RCC 7860 (cell line): Measurements from ENCODE around the gene COX6A1.
A peak's percentile ranks its signal among the peaks of the same experiment; 100 is the strongest.
"Not testable (repeated sequence)": the region's sequence is repeated elsewhere in the genome, so short reads cannot be mapped to it uniquely, and the experiment has no call there.

Source experiments
- DNase-seq: peaks from one replicate; pipeline ENCODE4 v3.0.0-alpha.2; 2015; ENCODE audit warnings: low spot score
- FAIRE-seq: peaks from 2 replicates; lab custom pipeline; 2012; peaks lifted over from hg19 to GRCh38; lab: Jason Lieb, UNC

COX6A1 gene

DNA sequence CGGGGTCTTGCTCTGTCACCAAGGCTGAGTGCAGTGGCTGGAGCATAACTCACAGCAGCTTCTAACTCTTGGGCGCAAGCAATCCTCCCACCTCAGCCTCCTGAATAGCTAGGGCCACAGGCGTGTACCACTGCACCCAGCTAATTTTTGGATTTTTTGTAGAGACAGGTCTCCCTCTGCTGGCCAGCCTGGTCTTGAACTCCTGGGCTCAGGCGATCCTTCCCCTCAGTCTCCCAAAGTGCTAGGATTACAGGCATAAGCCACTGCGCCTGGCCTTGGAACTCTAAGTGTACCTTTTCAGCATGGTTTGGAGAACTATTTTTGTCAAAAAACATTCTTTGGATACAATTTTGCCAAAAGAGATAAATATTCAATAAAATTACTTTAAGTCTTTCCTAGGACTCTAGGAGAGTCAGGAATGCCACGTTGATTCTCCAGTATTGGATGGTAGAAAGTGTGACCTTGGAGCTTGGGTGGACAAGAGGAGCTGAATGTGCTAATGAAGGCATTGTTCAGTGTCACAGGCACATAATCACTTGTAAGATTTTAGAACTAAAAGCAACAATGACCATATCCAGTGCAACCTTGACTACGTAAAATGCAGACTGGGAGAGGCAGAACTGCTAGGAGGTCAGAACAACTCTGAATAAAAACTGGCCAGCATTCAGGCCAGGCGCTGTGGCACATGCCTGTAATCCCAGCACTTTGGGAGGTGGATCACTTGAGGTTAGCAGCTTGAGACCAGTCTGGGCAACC is 28.8 kb downstream of the COX6A1 start:
- FAIRE-seq (no peak), DNase-seq (no peak)

DNA sequence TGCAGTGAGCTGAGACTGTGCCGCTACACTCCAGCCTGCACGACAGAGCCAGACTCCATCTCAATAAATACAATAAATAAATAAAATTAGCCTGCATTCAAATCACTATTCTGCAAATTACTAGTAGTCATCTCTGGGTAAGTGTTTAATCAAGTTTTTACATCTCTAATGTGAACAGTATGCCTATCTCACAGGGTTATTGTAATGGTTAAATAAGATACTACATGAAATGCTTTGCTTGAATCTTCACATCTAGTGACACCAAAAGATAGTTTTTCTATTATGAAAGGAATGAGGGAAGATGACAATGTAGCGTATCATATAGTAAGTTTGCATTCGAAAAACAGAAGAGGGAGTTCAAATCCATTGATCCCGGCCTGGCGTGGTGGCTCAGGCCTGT is 29.5 kb downstream of the COX6A1 start:
- FAIRE-seq (no peak), DNase-seq (no peak)

DNA sequence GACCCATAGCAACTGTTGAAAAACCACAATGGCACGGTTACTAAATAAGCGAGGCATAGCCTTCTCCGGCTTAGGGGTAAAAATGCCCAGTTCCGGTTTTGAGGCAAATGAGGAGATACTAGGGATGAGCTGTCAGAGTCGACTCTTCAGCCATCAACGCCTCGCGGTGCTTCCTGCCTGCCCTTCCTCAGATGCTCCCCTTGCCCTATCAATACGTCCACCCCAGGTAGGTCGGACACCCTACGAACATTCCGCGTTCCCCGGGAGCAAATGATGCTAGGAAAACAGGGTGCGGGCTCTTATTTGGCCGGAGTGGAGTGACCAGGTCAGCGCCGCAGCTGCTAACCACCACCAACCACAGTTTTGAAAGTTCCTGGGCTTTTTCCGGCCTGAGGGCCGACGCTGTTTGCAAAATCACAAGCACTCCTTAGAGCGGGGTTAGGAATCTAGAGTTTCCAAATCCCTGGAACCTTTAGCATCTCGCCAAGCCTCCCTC is 30.5 kb downstream of the COX6A1 start:
- peak; percentile 35 for DNase-seq
- FAIRE-seq, result no peak

DNA sequence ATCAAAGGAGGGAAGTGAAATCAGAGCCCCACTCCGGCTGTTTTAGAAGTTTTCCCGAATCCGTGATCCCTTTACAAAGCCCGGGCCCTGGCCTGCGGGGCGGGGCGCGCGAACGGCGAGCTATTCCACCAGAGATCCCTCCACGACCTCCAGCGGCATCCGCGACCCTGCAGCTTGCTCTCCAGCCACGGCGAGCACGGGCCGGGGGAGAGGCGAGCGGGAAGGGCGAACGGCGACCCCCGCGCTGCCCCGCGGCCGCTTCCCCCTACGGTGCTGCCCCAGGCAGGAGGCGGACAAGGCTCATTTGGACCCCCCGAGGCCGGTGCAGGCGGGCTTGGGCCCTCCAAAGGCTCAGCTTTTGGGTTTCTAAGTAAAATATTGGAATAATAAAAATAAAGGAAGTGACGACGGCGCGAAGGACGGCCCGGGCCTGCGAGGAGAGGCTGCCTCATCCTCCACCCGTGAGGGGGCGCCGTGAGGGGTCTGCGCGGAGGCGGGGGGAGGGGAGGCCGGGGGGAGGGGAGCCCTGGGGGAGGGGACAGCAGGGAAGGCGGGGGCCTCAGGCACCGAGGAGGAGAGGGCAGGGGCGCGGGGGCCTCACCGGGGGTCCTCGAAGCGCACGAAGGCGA is 31.0 kb downstream of the COX6A1 start:
- no peak for FAIRE-seq

DNA sequence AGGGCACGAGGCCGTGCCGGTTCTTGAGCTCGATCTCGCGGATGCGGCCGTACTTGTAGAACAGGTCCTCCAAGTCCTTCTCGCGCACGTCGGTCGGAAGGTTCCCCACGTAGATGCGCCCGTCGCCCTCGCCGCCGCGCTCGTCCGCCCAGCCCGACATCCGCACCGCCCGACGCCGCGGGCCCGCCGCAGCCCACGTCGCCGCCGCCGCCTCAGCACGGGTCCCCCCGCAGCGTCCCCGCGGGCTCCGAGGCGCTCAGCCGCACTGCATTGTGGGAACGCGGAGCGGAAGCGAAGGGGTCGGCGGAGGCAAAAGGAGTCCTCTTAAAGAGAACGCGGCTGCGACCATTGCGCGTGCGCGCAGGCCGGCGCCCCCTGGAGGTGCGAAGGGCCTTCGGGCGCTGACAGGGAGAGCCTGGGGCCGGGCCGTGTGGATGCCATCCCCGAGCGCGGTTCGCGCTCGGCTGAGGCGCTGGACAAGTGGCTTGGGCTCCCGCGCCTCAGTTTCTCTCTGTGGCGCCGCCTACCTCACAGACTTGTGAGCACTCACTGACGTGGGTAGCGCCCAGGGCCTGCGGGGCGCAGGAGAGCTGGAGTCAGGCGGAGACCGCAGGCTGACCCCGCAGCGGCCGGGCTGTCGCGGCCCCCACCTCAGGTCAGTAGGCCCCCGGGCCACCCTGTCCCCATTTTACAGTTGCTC is 31.7 kb downstream of the COX6A1 start, which contains the start of gene SRSF9:
Gene SRSF9 (minus strand): TSS at position 299 of the 700 bp plus-strand sequence. CDS start 139 bp downstream, at position 160.
- FAIRE-seq (no peak), DNase-seq (peak; percentile 86)

More for the DNA sequence above, 31.0 kb downstream of the COX6A1 start:
- no peak for DNase-seq

DNA sequence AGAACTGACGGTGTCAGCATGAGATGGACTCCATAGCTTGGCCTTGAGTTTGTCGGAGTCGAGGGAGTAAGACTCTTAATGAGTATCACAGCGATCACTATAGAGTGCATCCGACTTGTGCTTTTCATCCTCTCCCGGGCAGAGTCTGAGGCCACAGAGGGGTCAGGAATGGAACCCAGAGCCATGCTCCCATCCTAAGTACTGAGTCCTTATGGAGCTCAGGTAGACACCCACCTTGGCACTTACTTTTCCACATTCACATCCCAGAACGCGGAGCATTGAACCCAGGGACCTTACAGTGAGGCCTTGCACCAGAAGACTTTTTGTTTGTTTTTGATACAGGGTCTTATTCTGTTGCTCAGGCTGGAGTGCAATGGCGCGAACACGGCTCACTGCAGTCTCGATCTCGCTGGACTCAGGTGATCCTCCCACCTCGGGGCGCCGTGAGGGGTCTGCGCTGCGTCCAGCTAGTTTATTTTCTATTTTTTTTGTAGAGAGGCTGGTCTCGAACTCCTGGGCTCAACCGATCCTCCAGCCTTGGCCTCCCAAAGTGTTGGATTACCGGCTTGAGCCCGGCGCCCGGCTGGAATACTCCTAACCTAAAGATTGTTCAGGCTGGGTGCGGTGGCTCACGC is 32.4 kb downstream of the COX6A1 start:
- FAIRE-seq (no peak), DNase-seq (peak; percentile 6)

DNA sequence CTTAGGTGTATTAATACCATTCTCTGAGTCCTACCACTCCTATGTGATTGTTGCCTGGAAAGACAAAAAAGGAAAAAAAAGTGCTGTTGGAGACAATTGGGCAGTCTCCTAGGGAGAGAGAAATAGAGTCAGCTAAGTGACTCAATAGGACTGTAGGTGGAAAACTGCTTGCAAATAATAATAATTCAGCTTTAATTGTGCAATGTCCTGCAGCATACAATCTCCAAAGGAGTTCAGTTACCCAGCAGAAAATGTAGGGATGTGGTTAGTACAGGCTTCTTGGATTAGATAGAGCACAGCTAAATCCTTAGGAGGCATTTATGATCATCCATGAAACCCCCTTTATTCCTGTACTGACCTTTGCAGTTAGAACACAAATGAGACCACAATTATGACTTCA is 34.6 kb downstream of the COX6A1 start:
- FAIRE-seq (no peak), DNase-seq (no peak)

DNA sequence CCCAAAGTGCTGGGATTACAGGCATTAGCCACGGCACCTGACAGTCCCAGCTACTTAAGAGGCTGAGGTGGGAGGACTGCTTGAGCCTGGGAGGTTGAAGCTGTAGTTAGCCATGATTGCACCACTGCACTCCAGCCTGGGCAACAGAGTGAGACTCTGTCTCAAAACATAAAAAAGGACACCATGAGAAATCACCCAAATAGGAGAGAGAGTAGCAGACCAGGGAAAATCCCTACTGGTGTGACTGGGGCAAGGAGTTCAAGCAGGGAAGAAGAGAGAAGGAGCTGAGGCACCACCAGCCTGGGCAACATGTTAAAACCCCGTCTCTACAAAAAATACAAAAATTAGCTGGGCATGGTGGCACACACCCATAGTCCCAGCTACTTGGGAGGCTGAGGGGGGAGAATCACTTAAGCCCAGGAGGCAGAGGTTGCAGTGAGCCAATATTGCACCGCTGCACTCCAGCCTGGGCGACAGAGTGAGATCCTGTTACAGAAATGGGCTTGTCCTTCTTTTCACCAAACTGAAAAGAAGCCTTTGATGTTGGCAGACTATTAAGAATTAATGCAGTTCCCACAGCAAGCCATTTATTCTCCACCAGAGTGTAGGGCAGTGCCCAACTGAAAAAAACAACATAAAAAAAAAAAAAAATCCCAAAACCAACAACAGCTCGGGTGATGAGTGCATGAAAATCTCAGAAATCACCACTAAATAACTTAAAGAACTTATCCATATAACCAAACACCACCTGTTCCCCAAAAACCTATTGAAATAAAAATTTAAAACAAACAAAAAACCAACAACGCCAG is 36.1 kb downstream of the COX6A1 start:
- FAIRE-seq (no peak), DNase-seq (no peak)

DNA sequence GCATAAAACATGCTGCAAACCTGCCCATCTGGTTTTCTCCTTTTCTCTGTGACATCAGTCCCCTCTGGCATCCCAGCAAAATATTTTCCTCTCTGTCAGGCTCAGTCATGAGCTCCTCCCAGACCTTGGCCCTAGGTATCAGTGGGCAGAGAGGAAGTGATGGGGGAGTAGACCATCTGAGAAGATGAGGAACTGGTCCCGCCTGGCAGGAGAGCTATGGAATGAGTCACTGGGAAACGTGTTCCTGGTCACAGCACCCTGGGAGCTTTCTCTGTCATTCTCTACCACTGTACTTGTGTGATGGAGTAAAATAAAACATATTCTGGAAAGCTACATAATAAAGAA is 36.7 kb downstream of the COX6A1 start:
- peak; percentile 90 for DNase-seq
- FAIRE-seq, result peak; percentile 90

DNA sequence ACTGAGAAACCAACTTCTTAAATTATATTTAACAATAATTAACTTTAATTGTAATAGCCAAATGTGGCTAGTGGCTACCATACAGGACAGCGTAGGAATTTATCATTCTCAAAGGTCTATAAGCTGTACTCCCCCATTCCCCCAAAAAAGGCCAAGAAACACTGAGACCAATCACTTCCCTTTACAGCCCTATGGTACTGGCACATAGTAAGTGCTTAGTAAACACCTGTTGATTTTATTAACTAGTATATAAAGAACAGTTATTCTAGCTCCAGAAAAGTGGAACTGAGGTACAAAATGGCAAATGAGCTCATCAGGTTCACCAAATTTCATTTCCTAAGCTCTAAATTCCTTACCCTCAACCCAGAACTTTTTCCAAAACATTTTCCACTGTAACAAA is 37.7 kb downstream of the COX6A1 start:
- FAIRE-seq (no peak), DNase-seq (no peak)

DNA sequence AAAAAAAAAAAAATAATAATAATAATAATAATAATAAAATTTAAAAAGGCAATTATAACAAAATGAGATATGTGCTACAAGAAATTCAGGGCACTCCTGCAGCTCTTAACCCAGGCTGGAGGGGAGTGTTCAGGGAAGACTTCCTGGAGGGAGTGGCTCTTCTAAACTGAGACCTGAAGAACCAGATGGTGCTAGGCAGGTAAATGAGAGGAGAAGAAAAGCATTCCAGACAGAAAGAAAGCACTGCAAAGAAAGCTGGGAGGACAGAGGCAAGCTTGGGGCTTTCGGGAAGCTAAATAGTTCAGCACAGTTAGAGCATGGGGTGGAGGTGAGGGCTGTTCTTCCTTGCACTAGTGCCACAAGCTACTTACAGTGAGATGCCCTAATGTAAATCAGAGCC is 41.5 kb downstream of the COX6A1 start:
- no peak for DNase-seq
- no peak for FAIRE-seq

DNA sequence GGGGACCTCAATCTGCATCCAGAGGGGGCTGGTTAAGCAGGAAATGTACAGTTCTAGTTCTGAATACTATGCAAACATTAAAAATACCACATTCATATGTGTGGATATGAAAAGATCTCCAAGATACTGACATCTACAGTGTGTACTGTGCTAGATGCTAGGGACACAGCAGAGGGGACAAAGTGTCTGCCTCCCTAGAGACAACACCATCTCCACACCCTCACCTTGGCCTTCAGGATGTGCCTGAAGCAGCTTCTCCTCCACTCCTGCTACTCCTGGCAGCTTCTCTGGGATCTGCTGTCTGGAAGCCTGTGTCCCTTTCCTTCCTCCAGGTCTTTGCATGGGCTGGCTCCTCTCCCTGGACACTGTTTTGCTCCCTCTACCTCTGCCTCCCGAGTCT is 42.3 kb downstream of the COX6A1 start:
- DNase-seq (no peak), FAIRE-seq (no peak)

DNA sequence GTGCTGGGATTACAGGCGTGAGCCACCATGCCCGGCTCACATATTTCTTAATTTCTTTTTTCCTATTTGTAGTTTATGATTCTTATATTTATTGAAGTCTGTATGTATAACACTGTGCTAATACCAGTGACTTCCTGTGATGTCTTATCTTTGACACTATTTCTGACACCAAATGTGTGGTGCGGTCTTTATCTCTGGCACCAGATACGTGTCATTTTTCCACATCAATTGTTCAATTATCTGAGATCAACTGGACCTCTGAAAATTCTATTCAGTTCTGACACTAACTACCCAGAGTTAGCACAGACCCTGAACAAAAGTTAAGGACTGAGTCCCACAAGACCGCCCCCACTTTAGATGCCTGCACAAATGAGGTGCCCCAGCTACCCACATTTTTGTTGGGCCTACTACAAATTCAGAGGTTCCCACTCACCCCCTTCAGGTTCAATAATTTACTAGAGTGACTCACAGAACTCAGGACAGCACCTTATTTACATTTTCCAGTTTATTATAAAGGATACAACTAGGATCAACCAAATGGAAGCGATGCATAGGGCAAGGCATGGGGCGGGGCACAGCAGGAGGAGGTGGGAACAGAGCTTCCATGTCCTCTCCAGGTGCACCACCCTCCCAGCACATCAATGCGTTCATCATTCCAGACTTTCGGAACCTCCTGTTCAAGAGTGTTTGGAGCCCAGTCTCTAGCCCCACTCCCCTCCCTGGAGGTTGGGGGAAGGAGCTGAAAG is 43.3 kb downstream of the COX6A1 start:
- DNase-seq (no peak), FAIRE-seq (no peak)

DNA sequence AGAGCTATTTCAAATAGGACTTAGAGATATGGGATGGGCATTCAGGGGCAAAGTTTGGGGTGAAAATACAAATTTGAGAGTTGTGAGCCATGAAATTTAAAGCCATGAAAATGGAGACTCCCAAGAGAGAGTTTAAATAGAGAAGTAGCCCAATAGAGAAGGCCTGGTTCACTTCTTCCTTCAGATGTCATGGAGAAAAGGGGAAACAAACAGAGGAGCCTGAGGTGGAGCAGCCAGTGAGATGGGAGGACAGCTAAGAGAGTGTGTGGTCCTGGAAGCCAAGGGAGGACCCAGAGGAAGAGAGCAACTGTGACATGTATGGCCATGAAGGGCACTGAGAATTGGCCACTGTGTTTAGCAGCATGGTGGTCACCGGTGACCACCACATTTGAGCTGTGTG is 45.7 kb downstream of the COX6A1 start:
- FAIRE-seq, result no peak
- no peak for DNase-seq

DNA sequence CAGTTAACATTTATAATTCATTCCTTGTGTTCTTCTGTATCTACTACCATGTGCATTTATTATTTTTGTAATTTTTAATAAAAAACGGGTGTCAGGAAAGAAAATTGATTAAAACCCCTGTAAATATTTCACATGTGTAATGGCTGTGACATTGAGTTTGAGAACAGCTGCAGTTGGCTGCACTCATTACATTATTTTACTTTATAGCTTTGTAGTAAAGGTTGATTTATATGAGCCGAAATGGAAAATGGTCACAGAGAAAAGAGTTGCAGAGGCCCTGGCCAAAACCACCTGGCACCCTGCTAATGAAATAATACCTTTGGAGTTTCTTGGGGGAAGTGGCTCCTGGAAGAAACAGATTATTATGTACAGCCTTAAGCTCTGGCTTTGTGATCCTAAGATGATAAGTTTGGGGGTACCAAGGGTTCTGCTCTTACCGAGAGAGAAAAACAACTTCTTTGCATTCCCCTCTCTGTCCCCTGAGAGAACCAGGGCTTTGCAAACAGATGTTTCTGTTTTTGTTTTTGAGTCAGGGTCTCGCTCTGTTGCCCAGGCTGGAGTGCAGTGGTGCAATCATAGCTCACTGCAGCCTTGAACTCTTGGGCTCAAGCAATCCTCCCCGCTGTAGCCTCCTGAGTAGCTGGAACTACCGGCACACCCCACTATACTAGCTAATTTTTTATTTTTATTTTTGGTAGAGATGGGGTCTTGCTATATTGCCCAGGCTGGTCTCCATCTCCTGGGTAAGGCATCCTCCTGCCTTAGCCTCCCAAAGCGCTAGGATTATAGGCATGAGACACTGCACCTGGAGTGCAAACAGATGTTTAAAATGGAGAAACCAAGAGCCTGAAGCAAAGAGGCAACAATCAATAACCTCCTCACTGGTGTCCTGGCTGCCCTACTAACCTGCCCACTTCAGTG is 48.3 kb downstream of the COX6A1 start:
- DNase-seq, result no peak
- no peak for FAIRE-seq

DNA sequence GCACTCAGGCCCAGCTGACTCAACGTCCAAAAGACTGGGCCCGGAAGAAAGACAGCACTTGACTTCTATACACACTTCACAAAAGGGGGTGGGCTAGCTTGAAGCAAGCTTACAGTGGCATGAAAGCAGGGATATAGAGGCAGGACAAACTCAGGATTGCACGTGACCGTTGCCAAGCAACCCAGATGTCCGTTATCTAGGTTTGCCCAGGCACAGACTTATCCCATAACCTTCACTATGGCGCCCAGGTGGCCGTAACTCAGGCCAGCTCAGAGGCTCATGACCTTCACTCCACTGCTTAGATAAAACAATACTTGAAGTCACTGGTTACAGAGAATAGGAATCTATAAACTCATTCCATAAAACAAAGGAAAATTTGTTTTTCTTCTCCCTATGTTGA is 49.6 kb downstream of the COX6A1 start:
- not testable (repeated sequence) for FAIRE-seq, DNase-seq

DNA sequence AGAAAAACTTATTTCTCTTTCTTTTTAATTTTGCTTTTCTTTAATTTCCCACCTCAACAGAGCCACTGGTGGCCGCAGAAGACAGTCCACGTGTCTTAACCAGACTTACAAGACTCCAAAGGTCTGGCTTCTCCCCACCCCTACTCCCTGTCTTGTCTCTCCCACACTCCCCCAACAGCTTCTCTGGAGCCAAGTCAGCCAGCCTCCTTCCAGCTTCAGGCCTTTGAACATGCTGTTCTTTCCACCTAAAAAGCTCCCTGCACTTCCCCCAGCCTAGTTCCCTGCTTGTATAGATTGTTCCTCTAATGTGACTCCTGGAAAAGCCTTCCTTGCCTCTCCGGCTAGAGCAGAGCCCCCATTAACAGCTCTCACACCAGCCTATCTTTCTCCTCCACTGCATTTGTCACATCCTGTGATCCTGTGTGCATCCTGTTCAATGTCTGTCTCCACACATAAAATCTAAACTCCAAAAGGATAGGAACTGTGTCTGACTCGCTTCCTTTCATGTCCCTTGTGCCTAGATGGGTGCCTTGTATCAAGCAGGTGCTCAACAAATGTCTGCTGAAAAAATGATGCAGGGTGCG is 50.2 kb downstream of the COX6A1 start:
- no peak for FAIRE-seq
- no peak for DNase-seq

DNA sequence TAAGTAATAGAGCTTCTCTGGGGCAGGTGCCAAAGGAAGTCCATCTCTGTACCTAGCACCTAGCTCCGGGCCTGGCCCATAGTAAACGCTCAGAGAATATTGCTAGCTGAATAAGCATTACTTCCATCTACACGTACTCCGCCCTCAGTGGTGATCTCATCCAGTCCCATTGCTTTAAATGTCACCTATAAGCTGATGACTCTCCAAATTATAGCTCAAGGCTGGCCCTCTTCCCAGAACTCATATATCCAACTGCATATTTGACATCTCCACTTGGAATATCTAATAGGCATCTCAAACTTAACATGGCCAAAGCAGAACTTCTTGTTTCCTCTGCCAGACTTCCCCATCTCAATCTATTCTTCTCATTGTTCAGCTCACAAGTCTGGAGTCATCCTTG is 51.1 kb downstream of the COX6A1 start:
- no peak for DNase-seq
- FAIRE-seq, result no peak
